Activated CD8-positive, alpha-beta T cell treated with anti-CD3 and anti-CD28 coated beads for 36 hours (primary cell): ENCODE measurements around the gene TAS2R10. TPM values are rescaled to one million over a fixed set of nuclear protein-coding genes. Genes with fewer than 3 reads are reported as not detected.
"Not testable (repeated sequence)": the region's sequence is repeated elsewhere in the genome, so short reads cannot be mapped to it uniquely, and the experiment has no call there.

Experiments used
- ATAC-seq: fragments of 200-7000 bp; cut with Tn5 transposase; one replicate; pipeline ENCODE4 v1.10.0; 2021; ENCODE audit warnings: mild to moderate bottlenecking, moderate library complexity
- CTCF ChIA-PET: fragments of 350-600 bp; sonication (Branson Sonifier 250); formaldehyde crosslinking; loops from one replicate; lab custom pipeline; 2021; ENCODE audit warnings: antibody characterized with exemption; lab: Charles Lee
- POLR2A ChIA-PET: fragments of 350-600 bp; sonication (Branson Sonifier 250); formaldehyde crosslinking; loops from one replicate; lab custom pipeline; 2021; ENCODE audit warnings: antibody characterized with exemption; lab: Charles Lee
- DNase-seq: peaks from one replicate; pipeline ENCODE4 v3.0.0-alpha.2; 2020
- H3K27ac Mint-ChIP-seq: one replicate; pipeline ENCODE4 v1.8.0; 2021; ENCODE audit warnings: mild to moderate bottlenecking, mixed read lengths
- H3K27me3 Mint-ChIP-seq: one replicate; pipeline ENCODE4 v1.8.0; 2021; ENCODE audit warnings: mixed read lengths
- H3K36me3 Mint-ChIP-seq: one replicate; pipeline ENCODE4 v1.8.0; 2021; ENCODE audit warnings: low read depth, mixed read lengths
- H3K4me1 Mint-ChIP-seq: one replicate; pipeline ENCODE4 v1.8.0; 2021; ENCODE audit warnings: low read depth, mixed read lengths
- H3K4me3 Mint-ChIP-seq: one replicate; pipeline ENCODE4 v1.8.0; 2021; ENCODE audit warnings: mild to moderate bottlenecking, moderate library complexity, mixed read lengths
- H3K9me3 Mint-ChIP-seq: one replicate; pipeline ENCODE4 v1.8.0; 2021; ENCODE audit warnings: mixed read lengths
- CTCF ChIP-seq: fragments of 200-600 bp; IDR thresholded peaks from one replicate; pipeline ENCODE4 v1.8.0; 2022; ENCODE audit warnings: antibody characterized with exemption, mild to moderate bottlenecking
- intact Hi-C: fragments of 100-400 bp; cut with micrococcal nuclease; formaldehyde crosslinking; loops from one replicate; pipeline ENCODE4 v1.10.0; 2022
- total RNA-seq, 2 experiments: library from RNA; stranded (reverse); gene quantifications; one replicate each; pipeline ENCODE4 v1.2.3, GENCODE V29; 2021

Gene TAS2R10
- total RNA-seq, 2 experiments from 2014 or later, result not detected

GRCh38 chr12:10810068-10810467, 16.1 kb downstream of the TAS2R10 start, which contains the start of gene TAS2R9:
TSS of gene TAS2R9 (minus strand) at chr12:10810168. CDS start at chr12:10810075, 93 bp downstream.
- no peaks in the 10 kb centered on the region for H3K4me1 Mint-ChIP-seq
- CTCF ChIA-PET, result interaction anchor here (2.6 kb wide), 1 partner anchor 390 kb away, joined by 7 read pairs; no protein-coding TSS in a partner anchor
- H3K4me3 Mint-ChIP-seq, result no peak within 1 kb of the TSS
- intact Hi-C loops, result no loop called here
- H3K36me3 Mint-ChIP-seq, result no peaks in the 10 kb centered on the region
- DNase-seq (no peak), ATAC-seq (no peak)
- peaks cover 35% of the 10 kb centered on the region for H3K27me3 Mint-ChIP-seq
- TF ChIP-seq CTCF, result no peak
- POLR2A ChIA-PET, result no interaction called here
- no peak within 1 kb of the TSS for H3K27ac Mint-ChIP-seq
- no peaks in the 10 kb centered on the region for H3K9me3 Mint-ChIP-seq

- POLR2A ChIA-PET, result no interaction called here
- Mint-ChIP-seq H3K4me1 (no peaks in the 10 kb centered on the region), H3K27me3 (peaks cover 36% of the 10 kb centered on the region), H3K36me3 (no peaks in the 10 kb centered on the region), H3K9me3 (no peaks in the 10 kb centered on the region), H3K27ac (no peak within 1 kb of the TSS), H3K4me3 (no peak within 1 kb of the TSS)
- intact Hi-C loops, result no loop called here
- TF ChIP-seq CTCF, result no peak
- no peak for ATAC-seq
- no peak for DNase-seq
- CTCF ChIA-PET, result no interaction called here
Observed at GRCh38 chr12:10807186-10807585, 19.0 kb downstream of the TAS2R10 start, which contains the start of gene TAS2R8. TSS of gene TAS2R8 (minus strand) at chr12:10807286. CDS start at chr12:10806980, 306 bp downstream.

- intact Hi-C loops, result no loop called here
- ChIA-PET POLR2A (no interaction called here), CTCF (no interaction called here)
- Mint-ChIP-seq H3K36me3 (no peaks in the 10 kb centered on the region), H3K27ac (no peak within 1 kb of the TSS), H3K4me3 (no peak within 1 kb of the TSS), H3K9me3 (no peaks in the 10 kb centered on the region), H3K4me1 (no peaks in the 10 kb centered on the region), H3K27me3 (peaks cover 31% of the 10 kb centered on the region)
- no peak for TF ChIP-seq CTCF
- DNase-seq (no peak), ATAC-seq (no peak)
Observed at GRCh38 chr12:10802587-10802986, 23.6 kb downstream of the TAS2R10 start, which contains the start of gene TAS2R7. TSS of gene TAS2R7 (minus strand) at chr12:10802627. CDS start at chr12:10802570, 57 bp downstream.

GRCh38 chr12:10801741-10802140, 24.4 kb downstream of the TAS2R10 start:
- POLR2A ChIA-PET, result no interaction called here
- Mint-ChIP-seq H3K27me3 (peaks cover 32% of the 10 kb centered on the region), H3K4me3 (no peak overlapping the region), H3K9me3 (no peaks in the 10 kb centered on the region), H3K36me3 (no peaks in the 10 kb centered on the region), H3K27ac (no peak overlapping the region), H3K4me1 (no peaks in the 10 kb centered on the region)
- TF ChIP-seq CTCF, result no peak
- intact Hi-C loops, result no loop called here
- CTCF ChIA-PET, result no interaction called here
- ATAC-seq, result no peak
- DNase-seq, result no peak

- Mint-ChIP-seq H3K4me3 (no peak overlapping the region), H3K27ac (no peak overlapping the region), H3K36me3 (no peaks in the 10 kb centered on the region), H3K4me1 (no peaks in the 10 kb centered on the region), H3K9me3 (no peaks in the 10 kb centered on the region), H3K27me3 (peaks cover 6% of the 10 kb centered on the region)
- no peak for DNase-seq
- POLR2A ChIA-PET, result no interaction called here
- no peak for ATAC-seq
- CTCF ChIA-PET, result no interaction called here
- TF ChIP-seq CTCF, result no peak
- intact Hi-C loops, result no loop called here
Observed at GRCh38 chr12:10794222-10794621, 31.9 kb downstream of the TAS2R10 start.

- H3K27me3 Mint-ChIP-seq, POLR2A ChIA-PET, intact Hi-C loops, DNase-seq, H3K4me1 Mint-ChIP-seq, H3K9me3 Mint-ChIP-seq, H3K27ac Mint-ChIP-seq, CTCF ChIA-PET, ATAC-seq, H3K4me3 Mint-ChIP-seq, H3K36me3 Mint-ChIP-seq: not testable (repeated sequence)
Observed at GRCh38 chr12:10791769-10792168, 34.4 kb downstream of the TAS2R10 start.
